KG1 (cell line): ENCODE results near the gene PIGS.

ENCODE experiments used
- DNase-seq: peaks from one replicate; lab custom pipeline; 2025; lab: John Stamatoyannopoulos, UW

The PIGS gene

GRCh38 chr17:28550858-28551257 lies 20.5 kb downstream of the PIGS start:
- DNase-seq, result no peak

- no peak for DNase-seq
Observed at GRCh38 chr17:28549236-28550132, 21.8 kb downstream of the PIGS start.

GRCh38 chr17:28548417-28549130 lies 22.8 kb downstream of the PIGS start:
- no peak for DNase-seq

- DNase-seq, result peak; percentile 27
Observed at GRCh38 chr17:28547623-28548416, 23.5 kb downstream of the PIGS start.

DNA sequence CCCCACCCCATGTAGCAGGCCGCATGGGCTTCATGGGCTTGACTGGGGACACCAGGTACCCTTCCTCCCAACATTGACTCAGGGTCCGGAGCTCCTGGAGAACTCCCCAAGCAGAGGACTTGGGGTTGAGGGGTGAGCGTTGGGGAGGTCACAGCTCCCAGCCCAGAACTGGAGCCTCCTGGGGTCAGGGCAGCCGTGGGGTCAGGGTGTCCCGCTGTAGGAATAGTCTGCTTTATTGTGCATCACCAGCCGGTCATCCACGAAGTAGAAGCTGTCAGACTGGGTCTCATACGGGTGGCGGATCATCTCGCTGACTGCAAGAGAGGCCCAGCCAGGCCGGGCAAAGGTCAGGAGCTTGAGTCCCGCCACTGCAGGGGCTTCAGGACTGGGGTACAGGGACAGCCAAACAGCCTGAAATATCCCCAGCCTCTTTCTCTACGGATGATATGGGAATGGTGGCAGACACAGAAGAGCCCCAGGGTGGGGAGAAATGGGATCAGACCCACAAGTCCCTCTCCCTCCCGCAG lies 24.2 kb downstream of the PIGS start:
- no peak for DNase-seq

- DNase-seq, result no peak
Observed at GRCh38 chr17:28545787-28546415, 25.4 kb downstream of the PIGS start.

GRCh38 chr17:28545141-28545503 lies 26.2 kb downstream of the PIGS start:
- no peak for DNase-seq

GRCh38 chr17:28544402-28545140 lies 26.8 kb downstream of the PIGS start:
- DNase-seq, result no peak

DNA sequence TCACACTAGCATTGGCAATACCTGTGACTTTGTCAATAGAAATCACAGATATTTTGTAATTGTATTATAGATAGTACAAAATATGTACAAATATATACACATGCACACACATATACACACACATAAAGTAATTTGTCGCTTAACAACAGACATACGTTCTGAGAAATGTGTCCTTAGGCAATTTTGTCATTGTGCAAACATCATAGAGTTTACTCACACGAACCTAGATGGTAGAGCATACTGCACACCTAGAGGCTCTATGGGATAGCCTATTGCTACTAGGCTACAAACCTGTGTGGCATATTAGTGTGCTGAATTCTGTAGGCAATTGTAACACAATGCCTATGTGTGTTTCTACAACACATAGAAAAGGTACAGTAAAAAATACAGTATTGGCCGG lies 29.9 kb downstream of the PIGS start:
- no peak for DNase-seq

DNA sequence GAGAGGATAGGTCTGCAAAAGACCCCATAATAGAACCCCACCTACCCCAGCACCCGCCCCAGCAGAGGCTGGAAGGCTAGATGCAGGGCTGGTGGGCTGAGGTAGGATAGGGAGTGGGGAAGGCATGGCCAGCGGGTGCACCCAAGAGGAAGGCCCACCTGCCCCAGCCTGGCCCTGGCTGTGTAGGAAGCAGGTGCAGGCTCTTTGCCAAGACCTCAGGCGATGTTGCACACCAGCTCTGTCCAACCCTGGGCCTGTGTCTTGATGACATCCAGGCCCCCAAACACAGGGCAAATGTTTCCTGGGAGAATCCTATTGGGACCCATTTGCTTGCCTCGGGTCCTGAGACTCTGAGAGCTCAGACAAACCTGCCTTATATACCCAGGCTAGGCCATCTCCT lies 31.1 kb downstream of the PIGS start:
- no peak for DNase-seq

DNA sequence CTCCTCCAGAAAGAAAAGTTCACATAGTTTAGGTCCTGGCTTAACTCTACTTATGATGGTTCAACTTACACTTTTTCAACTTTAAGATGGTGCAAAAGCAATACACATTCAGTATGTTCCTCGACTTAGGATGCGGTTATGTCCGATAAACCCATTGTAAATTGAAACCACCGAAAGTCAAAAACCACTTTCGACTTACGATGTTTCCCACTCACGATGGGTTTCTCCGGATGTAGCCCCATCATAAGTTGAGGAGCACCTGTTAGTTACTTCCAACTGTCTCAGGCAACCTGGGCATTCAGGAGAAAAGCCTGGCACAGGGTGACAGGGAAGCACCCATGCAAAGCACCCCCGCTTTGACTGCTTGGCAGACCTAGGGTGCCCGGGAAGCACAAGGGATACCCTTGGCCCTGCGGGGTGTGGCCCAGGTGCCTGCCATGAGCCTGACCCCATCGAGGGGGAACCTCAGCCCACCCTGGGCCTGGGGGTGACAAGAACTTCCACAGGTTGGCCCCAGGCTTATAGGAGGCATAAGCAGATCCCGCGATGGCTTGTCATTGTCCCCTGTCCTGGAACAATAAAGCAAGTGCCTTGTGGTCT lies 32.9 kb downstream of the PIGS start:
- no peak for DNase-seq

- DNase-seq, result no peak
Observed at GRCh38 chr17:28537219-28537610, 34.1 kb downstream of the PIGS start.

DNA sequence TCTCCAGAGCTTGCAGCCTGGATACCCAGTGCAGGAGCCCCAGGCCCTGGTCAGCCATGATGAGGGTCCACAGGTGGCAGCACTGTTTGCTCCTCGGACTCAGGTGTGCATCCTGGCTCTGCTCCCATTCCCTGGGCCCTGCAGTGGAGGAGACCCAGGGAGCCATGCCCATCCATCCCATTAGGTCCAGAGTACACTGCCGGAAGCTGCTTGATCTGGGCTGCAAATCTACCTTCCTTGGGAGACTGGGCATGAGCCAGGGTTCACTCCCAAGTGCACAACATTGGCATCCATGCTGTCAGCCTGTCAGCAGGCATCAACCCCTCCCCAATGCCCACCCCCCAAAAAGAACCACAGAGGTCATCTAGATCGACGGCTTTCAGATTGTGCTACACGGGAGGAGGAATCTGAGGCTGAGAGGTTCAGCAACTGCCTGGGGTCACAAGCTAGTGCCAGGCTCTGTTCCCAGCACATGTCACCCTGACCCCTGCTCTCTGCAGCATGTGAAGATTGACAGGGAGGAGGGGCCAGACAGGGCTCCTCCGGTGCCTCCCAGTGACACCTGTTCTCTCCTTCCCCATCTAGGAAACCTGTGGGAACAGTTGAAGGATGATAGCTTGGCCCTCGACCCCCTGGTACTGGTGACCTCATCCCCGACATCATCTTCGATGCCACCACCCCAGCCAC lies 34.6 kb downstream of the PIGS start:
- DNase-seq, result no peak

- no peak for DNase-seq
Observed at GRCh38 chr17:28534740-28535375, 36.5 kb downstream of the PIGS start.

DNA sequence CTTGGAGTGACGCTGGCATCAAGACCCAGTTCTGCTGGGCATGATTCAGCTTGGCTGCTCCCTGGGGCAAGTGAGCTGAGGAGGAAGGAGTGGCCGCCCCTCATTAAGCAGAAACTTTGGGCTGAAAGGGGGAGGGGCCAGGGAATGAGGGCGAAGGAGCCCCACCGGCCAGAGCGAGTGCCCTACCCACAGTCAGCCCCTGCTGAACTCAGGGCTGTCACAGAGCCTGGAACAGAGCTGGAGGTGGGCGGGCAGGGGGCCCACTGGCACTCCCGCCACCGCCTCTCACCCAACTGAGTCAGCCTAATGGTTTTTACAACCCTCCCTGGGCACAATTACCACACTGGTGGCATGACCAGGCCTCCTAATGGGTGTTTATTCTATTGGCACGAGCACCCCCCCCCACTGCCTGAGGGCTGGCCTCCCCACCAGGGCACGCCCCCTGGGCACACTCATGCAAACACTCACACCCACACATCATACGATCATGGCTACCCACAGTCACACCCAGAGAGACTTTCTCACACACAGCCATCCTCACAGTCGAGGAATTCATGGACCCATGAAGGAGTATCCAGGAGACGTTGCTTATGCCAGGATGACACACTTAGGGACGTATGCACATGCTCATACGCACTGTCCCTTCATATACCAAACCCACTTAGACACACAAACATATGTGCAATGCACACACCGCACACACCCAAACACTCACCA lies 38.1 kb downstream of the PIGS start:
- no peak for DNase-seq

DNA sequence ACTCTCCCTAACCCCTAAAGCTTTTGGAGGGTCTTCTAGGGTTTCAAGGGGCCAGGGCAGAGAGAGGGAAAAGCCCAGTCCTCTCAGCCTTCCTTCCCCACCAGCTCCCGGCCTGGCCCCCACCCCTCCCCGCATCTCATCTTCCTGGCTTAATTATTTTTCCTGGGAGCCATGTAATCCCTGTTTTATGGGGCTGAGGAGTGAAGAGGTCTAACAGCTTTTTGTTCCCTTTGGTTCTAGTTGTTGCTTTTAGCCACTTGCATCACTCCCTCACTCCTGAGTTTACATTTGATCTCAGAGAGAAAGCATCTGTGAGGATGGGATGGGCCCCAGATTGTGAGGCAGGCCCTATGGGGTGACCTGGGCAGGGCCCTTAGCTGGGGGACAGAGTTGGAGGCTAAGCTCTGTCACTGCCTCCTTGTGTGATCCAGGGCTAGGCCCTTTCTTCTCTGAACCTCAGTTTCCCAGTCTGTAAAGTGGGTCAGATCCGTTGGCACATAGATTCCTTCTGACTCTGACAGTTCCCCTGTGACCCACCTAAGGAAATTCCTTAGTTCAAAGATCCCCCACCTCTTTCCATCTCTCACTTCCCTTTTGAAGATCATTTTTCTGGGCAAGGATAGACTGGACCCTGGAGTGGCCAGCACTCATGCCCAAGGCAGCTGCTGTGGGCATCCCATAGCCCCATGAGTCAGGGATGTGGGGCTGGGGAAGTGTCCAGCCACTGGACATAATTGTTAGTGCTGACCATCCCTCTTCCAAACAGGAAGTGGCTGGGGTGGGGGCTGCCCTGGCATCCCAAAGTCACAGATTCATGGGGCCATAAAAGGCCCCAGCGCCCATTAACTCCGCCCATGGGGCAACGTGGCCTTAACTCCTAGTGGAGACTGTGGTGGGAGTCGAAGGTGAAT lies 39.0 kb downstream of the PIGS start:
- DNase-seq, result no peak

GRCh38 chr17:28530926-28531325 lies 40.4 kb downstream of the PIGS start:
- DNase-seq, result no peak

DNA sequence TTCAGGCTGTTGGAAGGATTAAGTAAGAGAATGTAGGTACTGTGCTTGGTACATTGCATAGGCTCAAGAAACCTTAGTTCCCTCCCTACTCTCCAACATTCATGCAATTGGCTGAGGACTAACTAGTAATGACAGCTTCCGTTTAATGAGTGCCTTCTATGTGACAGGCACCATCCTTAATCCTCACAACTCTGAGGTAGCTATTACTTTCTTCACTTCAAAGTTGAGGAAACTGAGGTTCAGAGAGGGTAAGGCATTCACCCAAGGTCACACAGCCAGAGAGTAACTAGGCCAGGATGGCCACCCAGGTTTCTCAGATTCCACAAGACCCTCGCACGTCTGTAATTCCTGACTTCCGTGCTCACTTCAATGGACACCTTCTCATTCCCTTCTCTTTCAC lies 41.1 kb downstream of the PIGS start:
- no peak for DNase-seq
